Naive thymus-derived CD8-positive, alpha-beta T cell (primary cell): Measurements from ENCODE around the gene FBXO41. TPM values are rescaled to one million over a fixed set of nuclear protein-coding genes. Genes with fewer than 3 reads are reported as not detected.

Source experiments
- ATAC-seq, 2 donors: fragments of 150-1000 bp; cut with Tn5 transposase in 1 of 2; sonication (Bioruptor Pico), chemical (Tn5 transposase) in 1 of 2; 1 replicate in 1 of 2; 2 replicates in 1 of 2; pipeline ENCODE4 v1.10.0; 2021; ENCODE audit warnings: mild to moderate bottlenecking in 2 of 2, moderate library complexity in 2 of 2
- POLR2A ChIA-PET: fragments of 350-600 bp; sonication (Branson Sonifier 250); formaldehyde crosslinking; loops from one replicate; lab custom pipeline; 2021; ENCODE audit warnings: antibody characterized with exemption; lab: Charles Lee
- DNase-seq, 10 donors: peaks; one replicate each; pipeline versions ENCODE4 v3.0.0 to v3.0.0-alpha.2; 2020 to 2022
- H3K27ac Mint-ChIP-seq, 10 donors: one replicate each; pipeline ENCODE4 v1.8.0; 2020 to 2022; ENCODE audit warnings: mild to moderate bottlenecking in 10 of 10, mixed read lengths in 10 of 10, moderate library complexity in 4 of 10, inconsistent platforms in 1 of 10
- H3K27me3 Mint-ChIP-seq, 5 donors: one replicate each; pipeline ENCODE4 v1.8.0; 2021 to 2022; ENCODE audit warnings: mixed read lengths in 5 of 5
- H3K36me3 Mint-ChIP-seq, 3 donors: one replicate each; pipeline ENCODE4 v1.8.0; 2020 to 2022; ENCODE audit warnings: mixed read lengths in 3 of 3, mild to moderate bottlenecking in 2 of 3, inconsistent platforms in 1 of 3
- H3K4me1 Mint-ChIP-seq, 4 donors: one replicate each; pipeline ENCODE4 v1.8.0; 2021 to 2022; ENCODE audit warnings: mixed read lengths in 4 of 4
- H3K4me3 Mint-ChIP-seq, 10 donors: one replicate each; pipeline ENCODE4 v1.8.0; 2020 to 2022; ENCODE audit warnings: mild to moderate bottlenecking in 10 of 10, mixed read lengths in 10 of 10, moderate library complexity in 6 of 10, inconsistent platforms in 1 of 10
- H3K9me3 Mint-ChIP-seq, 9 donors: one replicate each; pipeline ENCODE4 v1.8.0; 2020 to 2022; ENCODE audit warnings: mixed read lengths in 9 of 9, mild to moderate bottlenecking in 3 of 9, inconsistent platforms in 1 of 9, moderate library complexity in 1 of 9
- polyA plus RNA-seq, 3 donors: library from polyadenylated mRNA; unstranded; fragments of 300-500 nt; fragmentation: Illumina TruSeq; gene quantifications; one replicate each; pipeline ENCODE4 v1.2.3, GENCODE V29; 2021
- total RNA-seq, 8 experiments: library from RNA in 2 of 8; stranded (reverse) in 2 of 8; gene quantifications; one replicate each; pipeline ENCODE4 v1.2.3 and lab custom pipeline; 2021 to 2026

Gene FBXO41
- total and polyA plus RNA-seq, 5 experiments from 2014 or later = 1.0 to 28.0 (median 2.7) TPM

DNA sequence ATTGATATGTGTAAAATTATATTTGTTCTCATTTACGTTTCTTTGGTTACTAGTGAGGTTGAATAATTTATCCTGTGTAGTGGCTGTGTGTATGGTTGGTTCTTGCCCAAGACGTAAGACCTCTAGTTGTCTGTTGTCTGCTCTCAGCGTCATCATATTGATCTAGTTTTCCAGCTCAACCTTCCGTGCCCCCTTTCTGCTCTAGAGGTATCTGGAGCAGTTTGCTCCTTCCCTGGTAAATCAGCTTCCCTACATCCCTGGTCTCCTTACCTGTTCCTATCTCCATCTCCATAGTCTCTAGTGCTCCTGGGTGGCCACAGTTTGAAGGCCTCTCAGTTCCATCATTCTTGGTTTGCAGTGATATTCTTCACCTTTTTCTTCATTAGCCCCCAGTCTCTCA is 69.0 kb downstream of the FBXO41 start:
- H3K4me3 Mint-ChIP-seq = peak overlapping the region; percentile 84 to 97 (median 92)
- POLR2A ChIA-PET = interaction anchor here (0.9 to 1.3 kb wide), 2 partner anchors 14 to 18 kb away, joined by 3 to 10 read pairs; partner anchors contain the start of genes CCT7 and PRADC1

DNA sequence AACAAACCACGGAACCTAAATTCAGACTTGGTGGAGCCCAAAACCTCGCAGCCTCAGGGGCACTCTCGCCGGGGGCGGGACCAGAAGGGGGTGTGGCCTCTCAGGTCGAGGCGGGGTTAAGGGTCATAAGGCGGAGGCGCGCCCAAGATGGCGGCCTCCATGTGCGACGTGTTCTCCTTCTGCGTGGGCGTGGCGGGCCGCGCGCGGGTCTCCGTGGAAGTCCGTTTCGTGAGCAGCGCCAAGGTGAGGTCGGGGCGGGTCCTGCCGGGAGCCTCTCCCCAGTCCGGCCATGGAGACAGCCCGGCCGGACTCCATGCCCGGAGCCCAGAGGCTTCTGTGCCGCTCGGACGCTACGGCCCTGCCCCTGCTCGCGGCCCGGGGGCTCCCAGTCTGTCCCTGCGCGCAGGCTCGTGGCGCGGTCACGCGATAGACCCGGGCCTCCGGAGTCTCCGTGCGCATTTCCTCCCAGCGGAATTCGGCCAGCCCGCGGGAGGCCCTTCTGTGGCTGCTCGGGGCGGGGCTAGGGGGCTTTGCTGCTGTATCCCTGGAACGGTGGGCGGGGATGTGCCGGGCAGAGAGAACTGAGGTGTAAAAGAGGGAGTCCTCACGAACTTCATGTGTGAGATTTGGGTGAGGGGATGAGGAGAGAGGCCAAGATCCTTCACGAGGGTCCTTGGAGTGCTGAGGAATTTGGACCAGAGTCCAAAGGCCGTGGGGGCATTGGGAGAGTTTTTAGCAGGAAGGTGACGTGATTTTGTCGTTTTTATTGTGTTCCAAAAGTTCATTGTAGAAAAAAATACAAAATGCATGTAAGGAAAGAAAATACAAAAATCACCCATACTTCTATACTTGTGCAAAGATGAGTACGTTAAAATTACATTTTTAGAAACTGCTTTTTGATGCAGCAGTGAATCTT is 69.9 kb downstream of the FBXO41 start, which contains the start of gene SMYD5:
Gene SMYD5, plus strand, starts transcription at position 126 of the 916 bp plus-strand sequence. Its CDS starts 22 bp downstream, at position 148.
- POLR2A ChIA-PET = interaction anchor here (0.9 to 2.5 kb wide), 4 partner anchors 15 to 76 kb away, joined by 3 to 11 read pairs (median 6); partner anchors contain the start of genes CCT7 and PRADC1
- H3K9me3 Mint-ChIP-seq = no peaks in the 10 kb centered on the region
- H3K36me3 Mint-ChIP-seq = peaks cover 0 to 5% (median 0%) of the 10 kb centered on the region in 3 donors
- peak within 1 kb of the TSS; percentile 91 to 98 (median 96) for H3K27ac Mint-ChIP-seq
- peak; percentile 90 to 94 for ATAC-seq
- peaks cover 15 to 41% (median 32%) of the 10 kb centered on the region in 4 donors for H3K4me1 Mint-ChIP-seq
- peak within 1 kb of the TSS; percentile 84 to 97 (median 92) for H3K4me3 Mint-ChIP-seq
- peak; percentile 85 to 94 (median 90) for DNase-seq
- H3K27me3 Mint-ChIP-seq = peaks cover 0 to 2% (median 0%) of the 10 kb centered on the region in 5 donors

More for the DNA sequence above, 69.0 kb downstream of the FBXO41 start:
- no peaks in the 10 kb centered on the region for H3K9me3 Mint-ChIP-seq
- H3K27ac Mint-ChIP-seq = peak overlapping the region; percentile 67 to 97 (median 96)
- DNase-seq (no peak), ATAC-seq (no peak)
- peaks cover 0 to 12% (median 3%) of the 10 kb centered on the region in 3 donors for H3K36me3 Mint-ChIP-seq
- peaks cover 15 to 41% (median 32%) of the 10 kb centered on the region in 4 donors for H3K4me1 Mint-ChIP-seq
- no peaks in the 10 kb centered on the region for H3K27me3 Mint-ChIP-seq

GRCh38 chr2:73212448-73213176 is 71.7 kb downstream of the FBXO41 start:
- no peaks in the 10 kb centered on the region for H3K9me3 Mint-ChIP-seq
- peaks cover 14 to 39% (median 32%) of the 10 kb centered on the region in 4 donors for H3K4me1 Mint-ChIP-seq
- peak; percentile 66 to 71 for ATAC-seq
- DNase-seq = peak; percentile 52 to 79 (median 68)
- H3K4me3 Mint-ChIP-seq = peak overlapping the region in 9 of 10 donors; percentile 44 to 88 (median 58)
- peaks cover 5 to 12% (median 7%) of the 10 kb centered on the region in 5 donors for H3K27me3 Mint-ChIP-seq
- POLR2A ChIA-PET = interaction anchor here (0.7 to 2.5 kb wide), 5 partner anchors 18 to 173 kb away, joined by 3 to 29 read pairs (median 5); partner anchors contain the start of genes ALMS1, CCT7 and PRADC1
- no peaks in the 10 kb centered on the region for H3K36me3 Mint-ChIP-seq
- peak overlapping the region in 9 of 10 donors; percentile 13 to 98 (median 68) for H3K27ac Mint-ChIP-seq

GRCh38 chr2:73212098-73212447 is 72.2 kb downstream of the FBXO41 start:
- POLR2A ChIA-PET = interaction anchor here (1.2 to 2.5 kb wide), 4 partner anchors 18 to 35 kb away, joined by 3 to 29 read pairs (median 8); partner anchors contain the start of genes CCT7 and PRADC1
- peak overlapping the region in 1 of 10 donors; percentile 29 for H3K27ac Mint-ChIP-seq
- H3K36me3 Mint-ChIP-seq = no peaks in the 10 kb centered on the region

DNA sequence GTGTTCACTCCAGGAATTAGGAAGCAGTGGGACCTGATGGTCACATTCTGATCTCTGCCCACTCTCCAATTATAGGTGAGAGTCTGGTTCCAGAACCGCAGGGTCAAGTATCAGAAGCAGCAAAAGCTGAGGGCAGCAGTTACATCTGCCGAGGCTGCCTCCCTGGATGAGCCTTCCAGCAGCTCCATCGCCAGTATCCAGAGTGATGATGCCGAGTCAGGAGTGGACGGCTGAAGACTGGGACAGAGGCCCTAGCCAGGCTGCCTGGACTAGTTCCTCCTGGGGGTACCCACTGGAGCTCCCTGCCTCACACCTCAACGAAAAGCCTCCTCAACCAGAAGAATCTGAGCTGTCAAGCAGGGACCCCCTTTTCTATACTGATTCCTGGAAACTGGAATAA is 73.6 kb downstream of the FBXO41 start:
- no peak for DNase-seq
- Mint-ChIP-seq H3K27me3 (peaks cover 11 to 19% (median 18%) of the 10 kb centered on the region in 5 donors), H3K4me1 (peaks cover 13 to 33% (median 30%) of the 10 kb centered on the region in 4 donors), H3K9me3 (no peaks in the 10 kb centered on the region), H3K4me3 (no peak overlapping the region), H3K36me3 (no peaks in the 10 kb centered on the region), H3K27ac (peak overlapping the region in 1 of 10 donors; percentile 47)
- POLR2A ChIA-PET = interaction anchor here (0.8 to 1.1 kb wide), 2 partner anchors 8 to 33 kb away, joined by 3 read pairs; no protein-coding TSS in a partner anchor
- no peak for ATAC-seq

More at GRCh38 chr2:73212098-73212447, 72.2 kb downstream of the FBXO41 start:
- peaks cover 14 to 36% (median 32%) of the 10 kb centered on the region in 4 donors for H3K4me1 Mint-ChIP-seq
- H3K4me3 Mint-ChIP-seq = no peak overlapping the region
- ATAC-seq (no peak), DNase-seq (no peak)
- H3K27me3 Mint-ChIP-seq = peaks cover 5 to 13% (median 10%) of the 10 kb centered on the region in 5 donors
- no peaks in the 10 kb centered on the region for H3K9me3 Mint-ChIP-seq

GRCh38 chr2:73210019-73210418 is 74.3 kb downstream of the FBXO41 start:
- no peak overlapping the region for H3K4me3 Mint-ChIP-seq
- POLR2A ChIA-PET = no interaction called here
- no peaks in the 10 kb centered on the region for H3K36me3 Mint-ChIP-seq
- H3K27ac Mint-ChIP-seq = no peak overlapping the region
- no peak for DNase-seq
- peaks cover 6 to 26% (median 23%) of the 10 kb centered on the region in 4 donors for H3K4me1 Mint-ChIP-seq
- ATAC-seq = no peak
- no peaks in the 10 kb centered on the region for H3K9me3 Mint-ChIP-seq
- H3K27me3 Mint-ChIP-seq = peaks cover 12 to 24% (median 21%) of the 10 kb centered on the region in 5 donors

DNA sequence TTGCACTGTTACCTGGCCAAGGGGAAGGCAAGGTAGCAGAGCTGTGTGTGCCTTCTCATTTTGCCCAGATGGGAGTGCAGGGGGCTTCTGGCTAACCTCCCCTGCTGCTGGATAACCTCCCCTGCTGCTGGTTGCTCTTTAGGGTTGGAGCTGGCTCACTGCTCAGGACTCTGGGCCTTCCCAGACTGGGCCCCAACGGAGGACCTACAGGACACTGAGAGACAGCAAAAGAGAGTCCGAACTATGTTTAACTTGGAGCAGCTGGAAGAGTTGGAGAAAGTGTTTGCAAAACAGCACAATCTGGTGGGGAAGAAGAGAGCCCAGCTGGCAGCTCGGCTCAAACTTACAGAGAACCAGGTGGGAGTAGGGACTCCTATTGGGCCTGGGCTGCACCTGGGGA is 76.0 kb downstream of the FBXO41 start:
- Mint-ChIP-seq H3K4me3 (no peak overlapping the region), H3K9me3 (no peaks in the 10 kb centered on the region), H3K36me3 (no peaks in the 10 kb centered on the region), H3K27me3 (peaks cover 21 to 41% (median 30%) of the 10 kb centered on the region in 5 donors), H3K4me1 (peaks cover 0 to 13% (median 8%) of the 10 kb centered on the region in 4 donors), H3K27ac (no peak overlapping the region)
- POLR2A ChIA-PET = no interaction called here
- no peak for DNase-seq
- ATAC-seq = no peak

GRCh38 chr2:73205611-73206010 is 78.7 kb downstream of the FBXO41 start:
- no peak overlapping the region for H3K27ac Mint-ChIP-seq
- ATAC-seq = no peak
- POLR2A ChIA-PET = no interaction called here
- peaks cover 0 to 12% (median 4%) of the 10 kb centered on the region in 4 donors for H3K4me1 Mint-ChIP-seq
- H3K9me3 Mint-ChIP-seq = no peaks in the 10 kb centered on the region
- H3K36me3 Mint-ChIP-seq = peaks cover 0 to 2% (median 0%) of the 10 kb centered on the region in 3 donors
- H3K27me3 Mint-ChIP-seq = peaks cover 31 to 56% (median 36%) of the 10 kb centered on the region in 5 donors
- DNase-seq = no peak
- no peak overlapping the region for H3K4me3 Mint-ChIP-seq

Other genes with a start within 250 kb of the FBXO41 start
- gene SFXN5, start 212.8 kb downstream of the FBXO41 start, total RNA-seq = 10 to 100 TPM; 17.1 to 20.0 TPM
- gene SFXN5, start 212.8 kb downstream of the FBXO41 start, polyA plus RNA-seq = 1 to 10 TPM; 1.7 to 3.5 (median 2.6) TPM
- gene RAB11FIP5, start 171.5 kb downstream of the FBXO41 start, total RNA-seq = 10 to 100 TPM in 1 of 2 experiments, 1 to 10 TPM in 1; 7.4 to 11.3 TPM
- gene RAB11FIP5, start 171.5 kb downstream of the FBXO41 start, polyA plus RNA-seq = 1 to 10 TPM; 4.0 to 7.0 (median 4.3) TPM
- not detected for gene NOTO, start 81.9 kb downstream of the FBXO41 start, total RNA-seq
- gene NOTO, start 81.9 kb downstream of the FBXO41 start, polyA plus RNA-seq = not detected
- 10 to 100 TPM; 51.2 to 56.3 TPM for gene SMYD5, start 70.2 kb downstream of the FBXO41 start, total RNA-seq
- gene SMYD5, start 70.2 kb downstream of the FBXO41 start, polyA plus RNA-seq = 10 to 100 TPM; 22.7 to 28.3 (median 25.3) TPM
- 10 to 100 TPM in 1 of 2 experiments, 1 to 10 TPM in 1; 7.8 to 10.7 TPM for gene PRADC1, start 51.2 kb downstream of the FBXO41 start, total RNA-seq
- gene PRADC1, start 51.2 kb downstream of the FBXO41 start, polyA plus RNA-seq = 10 to 100 TPM; 26.1 to 38.8 (median 27.6) TPM
- gene CCT7, start 50.2 kb downstream of the FBXO41 start, total RNA-seq = 100 to 1,000 TPM; 206 to 217 TPM
- 100 to 1,000 TPM; 294 to 306 (median 299) TPM for gene CCT7, start 50.2 kb downstream of the FBXO41 start, polyA plus RNA-seq
- not detected for gene EGR4, start 9.1 kb upstream of the FBXO41 start, total RNA-seq
- gene EGR4, start 9.1 kb upstream of the FBXO41 start, polyA plus RNA-seq = not detected
- 10 to 100 TPM; 28.3 to 28.8 TPM for gene ALMS1, start 101.4 kb upstream of the FBXO41 start, total RNA-seq
- 1 to 10 TPM; 1.9 to 5.1 (median 2.2) TPM for gene ALMS1, start 101.4 kb upstream of the FBXO41 start, polyA plus RNA-seq